HG03039 (cell line): ENCODE data around the gene PDZD8.
"Not testable (repeated sequence)": the region's sequence is repeated elsewhere in the genome, so short reads cannot be mapped to it uniquely, and the experiment has no call there.

Source experiments
- ATAC-seq: cut with Tn5 transposase; IDR thresholded peaks from one replicate; pipeline ENCODE4 v1.9.1; 2021; ENCODE audit warnings: mild to moderate bottlenecking, moderate library complexity; ENCODE audit not compliant: unreplicated experiment

The PDZD8 gene

DNA sequence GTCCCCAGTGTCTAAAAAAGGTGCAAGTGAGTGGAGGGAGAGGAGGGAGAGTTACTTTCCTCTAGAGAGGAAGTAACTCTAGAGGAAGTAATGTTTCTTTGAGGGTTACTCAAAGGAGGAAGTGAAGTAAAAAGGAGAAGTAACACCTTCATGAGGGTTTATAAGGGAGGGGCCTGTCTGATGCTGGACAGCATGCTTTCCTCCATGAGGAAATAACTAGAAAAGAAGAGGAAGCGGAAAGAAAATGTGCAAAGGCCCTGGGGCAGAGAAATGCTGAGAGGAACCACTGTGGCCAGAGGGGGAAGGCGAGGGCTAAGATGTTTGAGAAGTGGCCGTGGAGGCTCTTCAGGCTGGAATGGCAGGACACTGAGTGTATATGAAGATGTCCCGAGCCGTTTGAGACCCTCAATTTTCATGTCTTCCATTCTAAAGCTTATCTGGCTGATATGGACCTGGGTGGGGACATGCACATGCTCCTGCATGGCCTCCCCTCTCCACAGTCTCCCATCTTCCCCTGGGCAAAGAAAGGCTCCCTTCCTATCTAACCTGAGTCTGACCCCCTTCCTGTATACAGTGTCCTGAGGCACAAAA is 137.7 kb downstream of the PDZD8 start:
- no peak for ATAC-seq

DNA sequence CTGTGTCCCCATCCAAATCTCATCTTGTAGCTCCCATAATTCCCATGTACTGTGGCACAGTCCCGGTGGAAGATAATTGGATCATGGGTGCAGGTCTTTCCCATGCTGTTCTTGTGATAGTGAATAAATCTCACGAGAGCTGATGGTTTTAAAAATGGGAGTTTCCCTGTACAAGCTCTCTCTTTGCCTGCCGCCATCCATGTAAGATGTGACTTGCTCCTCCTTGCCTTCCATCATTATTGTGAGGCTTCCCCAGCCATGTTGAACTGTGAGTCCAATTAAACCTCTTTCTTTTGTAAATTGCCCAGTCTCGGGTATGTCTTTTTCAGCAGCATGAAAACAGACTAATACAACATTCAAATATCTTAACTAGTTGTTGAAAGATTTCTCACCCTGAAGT is 145.1 kb downstream of the PDZD8 start:
- ATAC-seq = not testable (repeated sequence)

DNA sequence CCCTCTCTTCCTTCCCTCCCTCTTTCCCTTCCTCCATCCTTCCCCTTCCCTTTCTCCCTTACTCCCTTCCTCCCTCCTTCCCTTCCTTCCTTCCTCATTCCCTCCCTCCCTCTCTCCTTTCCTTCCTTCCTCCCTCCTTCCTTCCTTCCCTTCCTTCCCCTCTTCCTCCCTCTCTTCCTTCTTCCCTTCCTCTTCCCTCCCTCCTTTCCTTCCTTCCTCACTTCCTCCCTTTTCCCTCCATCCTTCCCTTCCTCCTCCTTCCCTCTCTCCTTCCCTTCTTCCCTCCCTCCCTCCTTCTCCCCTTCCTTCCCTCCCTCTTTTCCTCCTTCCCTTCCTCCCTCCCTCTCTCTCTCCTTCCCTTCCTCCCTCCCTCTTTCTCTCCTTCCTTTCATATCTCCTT is 147.0 kb downstream of the PDZD8 start:
- ATAC-seq = no peak
